HG03039 (cell line): ENCODE measurements around the gene SHANK2.

ENCODE experiments used
- ATAC-seq: cut with Tn5 transposase; IDR thresholded peaks from one replicate; pipeline ENCODE4 v1.9.1; 2021; ENCODE audit warnings: mild to moderate bottlenecking, moderate library complexity; ENCODE audit not compliant: unreplicated experiment

The SHANK2 gene

DNA sequence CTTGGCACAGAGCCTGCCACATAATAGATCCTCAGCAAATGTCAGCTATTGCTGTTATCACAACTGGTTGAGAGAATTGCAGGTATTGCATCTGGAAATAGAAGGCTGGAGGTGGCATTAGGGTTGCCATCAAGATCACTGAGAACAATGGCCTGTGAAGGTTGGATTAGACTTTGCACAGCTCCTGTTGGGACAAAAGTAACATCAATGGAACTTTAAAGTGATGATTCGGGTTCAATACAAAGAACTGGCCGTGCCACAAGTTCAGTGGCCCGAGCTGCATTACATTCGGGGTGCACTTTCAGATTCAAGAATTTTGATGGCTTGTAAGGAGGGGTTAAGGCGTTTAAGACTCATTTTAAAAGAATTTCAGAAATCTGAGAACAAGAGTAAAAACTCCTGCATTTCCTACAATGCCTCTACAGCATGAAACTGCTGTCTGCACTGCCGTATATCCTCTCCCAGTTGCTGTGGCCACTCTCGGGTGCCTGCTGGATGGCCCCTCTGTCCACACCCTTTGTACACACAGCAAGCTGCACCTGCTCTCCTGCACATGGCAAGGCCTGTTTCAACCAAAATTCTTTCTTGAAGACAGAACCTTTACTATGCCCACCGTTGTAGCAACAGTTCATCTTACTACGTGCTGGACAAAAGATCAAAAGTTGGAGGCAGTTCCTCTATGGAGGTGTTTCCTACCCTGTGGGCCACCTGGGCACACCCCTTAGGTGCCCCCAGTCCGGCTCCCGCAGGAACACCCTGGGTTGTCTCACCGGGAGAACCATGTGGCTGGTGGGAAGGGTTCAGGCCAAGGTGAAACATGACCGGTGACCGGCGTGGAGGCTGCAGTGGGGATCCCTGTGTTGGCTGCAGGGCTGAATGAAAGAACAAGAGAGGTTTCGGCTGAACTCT lies 17.5 kb upstream of the SHANK2 start:
- ATAC-seq, result no peak

DNA sequence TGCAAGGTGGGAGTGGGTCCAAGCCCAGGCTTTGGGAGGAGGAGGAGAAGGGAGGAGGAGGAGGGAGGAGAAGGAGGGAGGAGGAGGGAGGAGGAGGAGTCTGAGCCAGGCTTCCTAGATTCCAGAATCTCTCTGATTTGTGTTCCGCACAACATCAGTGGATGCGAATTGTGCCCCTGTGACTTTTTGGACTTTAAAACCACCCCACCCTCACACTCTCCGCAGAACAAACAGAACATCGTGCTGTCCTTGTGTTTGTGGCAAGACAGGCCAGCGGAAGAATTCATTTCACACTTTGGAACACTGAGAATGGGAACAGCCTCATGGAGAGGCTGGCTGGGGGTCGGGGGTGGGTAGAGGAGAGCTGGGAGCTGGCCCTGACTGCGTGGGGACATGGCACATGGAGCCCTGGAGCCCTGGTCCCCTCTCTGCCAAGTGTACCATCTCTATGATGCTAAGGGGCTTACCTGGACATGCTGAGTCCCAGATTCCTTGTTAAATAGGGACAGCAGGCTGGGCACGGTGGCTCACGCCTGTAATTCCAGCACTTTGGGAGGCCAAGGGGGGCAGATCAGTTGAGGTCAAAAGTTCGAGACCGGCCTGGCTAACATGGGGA lies 16.4 kb upstream of the SHANK2 start:
- ATAC-seq, result no peak

DNA sequence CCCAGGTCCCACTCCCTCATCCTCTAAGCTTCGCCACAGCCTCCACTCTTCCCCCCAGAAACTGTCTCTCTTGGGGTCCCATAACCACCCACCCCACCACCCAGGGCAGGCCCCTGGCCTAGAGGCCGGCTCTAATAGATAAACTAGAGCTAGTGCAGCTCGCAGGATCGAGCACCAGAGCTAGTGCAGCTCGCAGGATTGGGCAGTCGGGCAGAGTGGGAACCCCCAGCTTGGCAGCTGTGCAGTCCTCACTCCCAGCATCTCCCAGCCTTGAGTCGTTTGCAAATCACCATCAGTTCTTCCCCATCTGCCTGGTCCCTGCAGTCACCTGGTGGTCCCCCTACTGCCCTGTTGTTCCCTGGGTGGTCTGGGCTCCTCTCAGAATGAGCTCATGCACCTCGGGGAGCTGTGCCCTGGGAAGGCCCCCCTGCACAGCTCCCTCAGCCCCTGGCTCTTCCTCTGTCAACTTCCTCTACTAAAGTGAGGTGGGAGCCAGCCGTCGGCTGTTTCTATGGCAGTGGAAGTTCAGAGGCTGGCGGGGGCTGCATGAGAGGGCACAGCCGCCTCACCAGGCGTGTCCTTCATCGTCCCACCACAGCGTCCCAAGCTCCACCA lies 15.5 kb upstream of the SHANK2 start:
- ATAC-seq, result no peak

DNA sequence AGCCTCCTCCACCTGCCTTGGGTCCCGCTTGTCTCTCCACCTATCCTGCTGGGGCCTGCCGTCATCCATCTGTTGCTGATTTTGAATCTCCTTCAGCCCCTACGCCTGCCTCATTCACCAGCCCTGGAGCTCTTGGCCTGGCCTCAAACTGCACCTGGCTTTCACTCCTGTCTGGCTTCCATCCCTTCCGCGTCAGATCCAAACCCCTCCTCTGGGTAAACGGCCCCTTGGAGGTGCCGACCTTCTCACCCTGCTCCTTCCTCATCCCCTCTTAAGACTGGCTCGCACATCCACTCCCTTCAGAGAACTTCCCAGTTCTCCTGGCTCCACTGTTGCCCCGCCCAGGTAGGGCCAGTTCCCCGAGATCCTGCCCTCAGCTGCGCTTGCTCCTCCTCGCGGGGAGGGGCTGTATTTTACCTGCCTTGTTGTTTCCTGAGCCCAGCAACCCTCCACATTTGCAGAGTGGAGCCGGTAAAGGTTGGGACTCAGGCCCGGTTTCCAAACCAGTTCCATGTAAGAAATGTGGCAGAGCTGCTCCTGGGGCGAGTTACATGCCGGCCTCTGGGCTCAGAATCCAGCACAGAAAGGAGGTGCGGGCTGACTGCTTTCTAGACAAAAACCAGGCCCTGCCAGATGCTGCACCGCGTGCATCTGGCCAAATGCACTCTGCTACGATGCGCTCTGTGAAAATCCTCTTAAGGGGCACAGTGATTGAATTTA lies 13.9 kb upstream of the SHANK2 start:
- no peak for ATAC-seq

DNA sequence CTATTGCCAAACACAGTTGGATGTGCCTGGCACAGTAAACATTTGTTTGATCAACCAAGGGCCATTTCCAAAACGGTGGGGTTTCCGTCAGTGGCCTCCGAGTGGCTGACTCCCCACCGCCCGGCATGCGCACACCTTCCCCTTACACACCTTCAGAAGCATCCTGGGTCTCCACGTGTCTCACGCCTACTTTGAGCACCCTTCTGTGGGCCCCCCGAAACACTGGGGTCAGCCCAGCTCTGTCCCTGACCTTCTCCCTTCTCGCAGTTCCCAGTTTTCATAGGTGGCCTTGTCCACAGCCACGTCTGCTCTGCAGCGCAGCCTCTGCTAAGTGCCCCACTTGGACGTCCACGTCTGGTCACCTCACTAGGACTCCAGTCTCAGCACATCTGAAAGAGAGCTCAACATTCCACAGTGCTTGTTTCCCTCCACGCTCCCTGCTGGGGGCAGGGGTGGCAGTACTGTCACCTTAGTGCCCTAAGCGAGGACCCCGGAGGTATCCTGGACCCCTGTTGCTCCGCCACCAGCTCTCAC lies 13.2 kb upstream of the SHANK2 start:
- no peak for ATAC-seq

DNA sequence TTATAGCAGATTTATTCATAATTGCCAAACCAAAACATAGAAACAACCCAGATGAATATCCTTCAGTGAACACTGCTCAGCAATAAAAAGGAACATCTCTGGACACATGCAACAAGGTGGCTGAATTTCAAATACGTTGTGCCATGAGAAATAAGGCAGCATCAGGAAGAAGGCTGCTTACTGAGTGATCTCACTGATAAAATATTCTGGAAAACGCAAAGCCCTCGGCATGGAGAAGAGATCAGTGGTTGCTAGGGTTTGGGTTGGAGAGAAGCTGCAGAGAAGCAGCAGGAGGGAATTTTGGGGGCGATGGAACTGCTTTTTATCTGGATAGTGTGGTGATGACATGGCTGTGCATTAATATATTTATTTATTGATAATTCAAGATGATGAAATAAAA lies 11.0 kb upstream of the SHANK2 start:
- no peak for ATAC-seq

DNA sequence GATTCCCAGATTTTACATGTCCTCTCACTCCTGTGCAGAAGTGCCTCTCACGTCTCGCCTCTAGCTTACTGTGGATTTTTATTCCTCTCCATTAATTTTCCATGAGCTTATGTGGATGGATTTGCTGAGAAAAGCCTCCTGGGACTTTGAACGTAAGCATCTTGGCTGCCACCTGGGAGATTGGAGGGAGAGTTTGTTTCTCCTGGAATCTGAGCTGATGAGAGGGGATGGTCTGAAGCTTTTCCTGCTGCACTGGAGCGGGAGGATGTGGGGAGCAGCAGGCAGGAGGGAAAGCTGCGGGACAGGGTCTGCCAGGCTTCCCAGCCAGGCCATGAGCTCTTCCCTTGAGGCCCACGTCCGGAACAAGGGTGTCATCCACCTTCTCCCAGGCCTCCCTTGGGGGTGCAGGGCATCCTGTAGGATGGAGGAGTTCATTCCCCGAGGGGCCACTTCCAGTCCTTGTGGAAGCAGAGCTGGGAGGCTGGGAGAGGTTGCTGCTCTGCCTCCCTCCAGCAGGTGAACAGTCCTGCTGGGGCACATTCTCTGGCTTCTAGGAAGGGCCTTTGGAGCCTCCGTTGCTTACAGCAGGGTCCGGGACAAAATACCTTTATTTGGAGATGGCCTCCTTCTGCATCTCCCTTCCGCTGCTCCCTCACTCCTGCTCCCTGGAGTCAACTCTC lies 3.6 kb upstream of the SHANK2 start:
- no peak for ATAC-seq

DNA sequence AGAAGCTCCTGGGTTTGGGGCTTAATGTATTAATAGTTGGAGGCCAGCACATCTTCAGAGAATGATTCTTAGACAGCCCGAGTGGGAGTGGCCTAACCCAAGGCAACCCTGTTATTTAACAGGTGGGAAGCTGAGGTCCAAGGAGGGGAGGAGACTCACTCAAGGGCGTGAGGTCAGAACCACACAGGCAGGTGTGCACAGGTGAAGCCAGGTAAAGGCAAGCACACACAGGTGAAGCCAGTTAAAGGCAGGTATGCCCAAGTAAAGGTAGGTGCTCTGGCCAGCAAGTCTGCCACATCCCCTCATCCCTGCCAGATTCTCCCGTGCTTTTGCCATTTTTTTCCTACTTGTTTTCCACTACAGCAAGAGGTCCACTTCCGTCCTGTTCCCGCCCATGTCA lies 2.9 kb upstream of the SHANK2 start:
- ATAC-seq, result no peak

DNA sequence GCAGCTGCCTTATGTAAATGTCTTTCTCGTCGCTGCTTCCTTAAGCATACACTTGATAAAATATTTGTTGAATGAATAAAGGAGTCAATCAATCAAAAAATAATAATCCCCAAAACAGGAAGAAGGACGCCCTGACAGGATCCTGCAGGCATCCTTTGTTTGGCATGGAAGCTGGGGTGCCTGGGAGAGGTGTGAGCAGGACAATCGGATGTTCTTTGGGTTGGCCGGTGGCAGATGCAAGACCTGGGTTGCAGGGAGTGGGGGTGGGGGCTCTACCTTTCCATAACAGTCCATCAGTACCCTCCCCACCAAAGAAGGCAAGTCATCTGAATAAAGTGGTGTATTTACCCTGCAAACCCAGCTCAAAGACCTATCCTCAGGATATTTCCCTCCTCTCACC lies 1.4 kb upstream of the SHANK2 start:
- ATAC-seq, result no peak

DNA sequence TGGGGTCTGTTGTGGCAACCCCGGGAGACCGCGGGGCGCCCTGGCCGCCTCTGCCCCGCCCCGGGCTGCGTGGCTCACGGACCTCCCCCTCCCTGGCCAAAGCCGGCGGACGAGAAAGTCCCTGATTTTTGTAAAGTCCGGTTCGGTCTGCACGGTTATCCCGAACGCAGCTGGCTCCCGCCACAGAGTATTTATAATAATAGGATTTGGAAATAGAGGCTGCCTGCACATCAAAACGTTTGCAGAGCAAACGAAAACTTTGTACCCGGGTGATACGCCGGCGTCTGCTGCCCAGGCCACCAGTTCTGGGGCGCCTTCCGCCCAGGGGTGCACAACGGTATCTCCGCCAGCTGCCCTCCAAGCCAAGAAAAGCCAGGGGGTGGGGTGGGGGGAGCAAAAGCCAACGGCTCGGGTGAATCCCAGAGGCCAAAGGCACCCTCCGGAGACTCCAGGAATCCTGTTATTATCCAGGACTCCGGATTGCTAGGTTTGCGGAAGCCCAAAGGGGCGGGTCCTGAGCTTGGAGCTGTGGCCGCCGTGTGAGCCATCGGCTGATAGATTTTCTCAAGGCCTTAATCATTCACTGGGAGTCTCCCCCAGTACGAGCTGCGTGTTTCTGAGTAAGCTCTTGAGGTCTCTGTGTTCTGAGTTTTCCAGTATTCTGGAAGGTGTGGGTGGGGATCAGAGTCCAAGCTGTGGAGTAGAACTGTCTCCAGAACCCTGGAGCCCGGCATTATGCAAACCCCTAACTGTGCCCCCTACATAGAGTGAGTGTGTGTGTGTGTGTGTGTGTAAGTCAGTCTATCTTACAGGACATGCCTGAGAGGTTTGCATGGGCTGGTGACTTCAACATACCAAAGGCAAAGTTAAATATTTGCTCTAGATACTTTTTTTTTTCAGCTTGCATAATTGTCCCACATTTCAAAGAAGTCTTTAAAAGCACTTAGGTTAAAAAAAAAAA lies 673 bp upstream of the SHANK2 start:
- no peak for ATAC-seq

DNA sequence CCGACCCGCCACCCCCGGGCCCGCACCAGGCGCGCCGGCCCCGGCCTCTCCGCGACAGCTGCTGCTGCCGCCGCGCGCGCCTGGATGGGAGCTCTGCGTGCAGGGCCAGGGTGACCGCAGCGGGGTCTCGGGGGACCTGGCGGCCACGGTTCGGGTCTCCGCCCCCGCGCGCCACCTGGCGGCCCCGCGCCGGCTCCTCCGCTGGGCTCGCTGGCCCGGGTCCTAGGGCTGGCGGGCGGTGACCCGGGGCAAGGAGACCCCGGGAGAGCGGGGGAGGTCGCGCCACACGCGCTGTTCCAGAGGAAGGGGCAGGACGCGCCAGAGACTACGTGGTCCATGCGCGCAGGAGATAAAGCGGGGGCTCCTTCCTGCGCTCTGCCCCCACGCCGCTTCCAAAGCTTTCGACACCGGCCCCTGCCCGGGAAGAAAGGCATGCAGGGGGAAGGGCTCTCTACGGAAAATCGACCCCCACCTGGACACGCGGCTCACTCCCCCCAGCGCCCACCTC lies 562 bp downstream of the SHANK2 start:
- no peak for ATAC-seq

DNA sequence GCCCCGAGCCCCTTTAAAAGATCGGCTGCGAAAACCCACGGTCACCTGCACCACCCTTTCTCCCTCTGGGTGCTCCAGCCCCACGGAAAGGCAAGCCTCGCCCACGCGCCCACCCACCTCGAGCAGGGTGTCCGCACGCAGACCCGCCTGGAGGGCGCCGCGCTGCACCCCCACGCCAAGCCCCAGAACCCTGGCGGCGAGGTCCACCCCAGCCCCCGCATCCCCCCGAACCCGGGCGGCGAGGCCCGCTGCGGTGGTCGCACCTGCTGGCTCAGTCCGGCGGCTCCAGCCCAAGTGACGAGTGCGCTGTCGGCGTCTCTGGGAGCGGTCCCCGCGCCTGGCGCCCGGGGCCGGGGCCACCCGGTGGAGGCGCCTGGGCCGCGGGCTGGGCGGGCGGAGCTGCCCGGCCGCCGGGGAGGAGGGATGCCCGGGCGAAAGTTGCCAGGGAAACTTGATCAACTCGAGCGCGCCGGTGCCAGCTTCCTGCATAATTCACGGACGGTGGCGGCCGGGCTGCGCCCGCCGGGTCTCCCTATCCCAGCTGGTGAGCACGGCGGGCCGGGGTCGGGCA lies 1.1 kb downstream of the SHANK2 start:
- no peak for ATAC-seq

DNA sequence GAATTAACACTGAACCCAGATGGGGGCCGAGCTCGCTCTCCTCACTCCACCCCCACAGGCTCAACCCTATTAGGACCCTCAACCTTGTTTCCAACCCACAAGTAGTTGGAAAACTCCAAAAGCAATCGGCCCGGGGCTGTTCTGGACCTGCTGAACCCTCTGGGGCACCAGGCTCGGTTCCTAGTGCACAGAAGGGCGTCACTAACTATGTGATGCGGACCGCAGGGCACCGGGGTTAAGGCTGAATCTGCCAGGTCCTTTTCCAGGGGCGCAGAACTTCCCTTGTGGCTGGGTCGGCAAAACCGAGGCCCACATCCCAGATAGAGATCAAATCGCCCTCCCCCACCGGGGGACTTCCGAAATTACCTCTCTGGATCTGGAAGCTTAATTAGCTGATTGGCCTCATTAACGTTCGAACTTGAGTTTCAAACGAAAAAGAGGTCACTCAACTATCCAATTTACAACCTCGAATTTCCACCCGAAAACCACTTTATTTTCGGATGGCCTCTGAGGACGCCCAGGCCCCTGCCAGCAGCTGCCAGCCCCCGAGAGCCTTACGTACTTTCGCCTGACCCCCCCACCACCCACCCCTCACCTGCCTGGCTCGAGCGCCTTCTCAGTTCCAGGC lies 1.7 kb downstream of the SHANK2 start:
- ATAC-seq, result no peak

DNA sequence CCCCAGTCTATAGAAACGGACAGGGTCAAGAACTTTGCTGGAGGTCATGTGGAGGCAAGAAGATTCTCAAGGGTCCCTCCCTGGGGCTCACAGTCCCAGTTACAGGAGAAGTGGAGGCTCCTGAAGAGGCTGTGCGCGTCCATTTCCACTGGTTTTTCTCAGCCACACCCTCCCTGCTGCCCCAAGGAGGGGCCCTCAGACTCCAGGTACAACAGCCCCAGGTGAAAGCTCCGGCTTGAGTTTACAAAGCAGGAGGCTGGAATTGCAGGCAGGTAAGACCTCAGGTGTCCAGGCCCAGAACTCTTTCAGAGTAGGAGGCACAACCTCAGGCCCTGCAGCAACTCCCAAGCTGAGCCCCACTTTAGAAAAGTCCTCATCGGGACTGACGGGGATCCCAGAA lies 3.1 kb downstream of the SHANK2 start:
- ATAC-seq, result no peak

DNA sequence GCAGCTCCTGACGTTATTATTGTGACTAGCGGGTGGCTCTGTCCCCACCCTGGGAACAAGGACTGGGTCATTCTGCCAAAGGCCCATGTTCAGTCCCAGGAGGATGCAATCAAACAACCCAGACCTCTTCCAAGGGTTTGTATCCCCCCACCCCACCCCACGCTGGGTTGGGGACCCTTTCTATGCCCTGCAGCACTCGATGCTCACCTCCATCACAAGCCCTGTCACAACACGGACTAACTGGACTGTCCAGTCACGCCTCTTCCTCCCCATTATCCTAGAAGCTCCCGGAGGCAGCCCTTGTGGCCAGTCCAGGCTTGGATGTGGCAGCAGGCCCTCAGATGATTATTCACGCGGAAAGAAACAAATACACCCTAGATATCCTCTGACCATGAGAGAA lies 3.7 kb downstream of the SHANK2 start:
- no peak for ATAC-seq

DNA sequence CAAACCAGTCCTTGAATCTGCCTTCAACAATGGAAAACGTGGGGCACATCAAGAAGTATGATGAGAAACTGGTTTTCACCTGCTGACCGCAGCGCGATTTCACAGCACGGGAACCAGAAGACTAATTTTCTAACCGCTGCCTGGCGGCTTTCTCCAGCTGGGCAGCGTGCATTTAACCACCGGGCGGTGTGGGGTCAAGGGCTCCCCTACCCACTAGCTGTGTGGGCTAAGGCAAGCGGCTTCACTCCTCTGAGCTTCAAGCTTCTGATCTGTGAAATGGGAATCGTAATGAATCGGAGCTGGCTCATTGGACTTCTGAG lies 4.2 kb downstream of the SHANK2 start:
- no peak for ATAC-seq

DNA sequence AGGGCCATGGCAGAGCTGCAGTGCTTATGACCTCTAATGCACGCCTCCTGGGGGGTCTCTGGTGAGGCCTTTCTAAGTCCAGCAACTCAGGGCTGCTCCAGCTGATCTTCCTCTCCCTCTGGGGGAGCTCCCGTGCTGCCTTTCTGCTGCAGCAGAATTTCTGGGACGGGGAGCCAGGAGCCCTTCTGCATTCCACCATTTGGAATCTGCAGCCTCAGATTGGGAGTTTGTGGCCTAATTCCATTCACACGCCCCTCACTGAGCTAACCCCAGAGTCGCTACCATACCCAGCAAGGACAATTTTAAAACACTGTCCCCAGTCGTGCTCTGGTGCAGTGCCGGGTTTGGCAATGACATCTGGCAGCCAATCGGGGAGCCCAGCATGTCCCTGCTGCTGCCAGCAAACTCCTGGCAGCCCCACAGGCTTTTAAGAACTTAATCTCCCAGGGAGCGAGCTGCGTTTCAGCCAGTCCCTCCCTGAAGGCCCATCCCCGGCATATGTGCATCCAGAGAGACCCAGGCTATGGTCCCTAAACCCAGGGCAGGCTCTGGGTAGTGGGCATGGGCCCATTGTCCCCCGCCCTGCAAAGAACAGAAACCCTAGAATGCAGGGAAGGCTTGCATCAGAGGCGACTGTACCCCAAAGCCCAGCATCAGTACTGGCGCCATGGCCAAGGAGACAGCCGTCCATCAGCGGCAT lies 4.7 kb downstream of the SHANK2 start:
- ATAC-seq, result no peak

DNA sequence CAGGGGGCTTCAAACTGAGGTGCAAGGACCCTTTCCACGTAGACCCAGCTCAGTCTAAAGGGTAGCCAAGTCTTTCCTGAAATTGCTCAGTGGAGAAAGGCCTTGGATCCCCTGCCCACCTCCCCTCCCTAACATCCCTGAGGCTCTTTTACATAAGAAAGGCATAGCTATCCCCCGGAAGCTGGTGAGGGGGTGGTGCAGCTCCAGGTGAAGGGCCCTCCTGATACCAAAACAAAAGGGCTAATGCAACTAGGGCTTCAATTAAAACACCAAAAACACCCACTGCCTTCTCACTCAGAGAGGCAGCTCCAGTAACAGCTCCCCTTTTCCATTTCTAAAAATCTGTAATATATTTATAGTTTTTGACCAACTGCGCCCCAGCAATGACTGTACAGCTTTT lies 5.8 kb downstream of the SHANK2 start:
- ATAC-seq, result no peak
